GM19452 (cell line): ENCODE results near the gene DYNLT2B.
"Not testable (repeated sequence)": the region's sequence is repeated elsewhere in the genome, so short reads cannot be mapped to it uniquely, and the experiment has no call there.

Source experiments
- ATAC-seq: cut with Tn5 transposase; IDR thresholded peaks from one replicate; pipeline ENCODE4 v1.9.1; 2021; ENCODE audit not compliant: unreplicated experiment

Gene DYNLT2B

GRCh38 chr3:196317687-196318467 is at the start of gene DYNLT2B:
Gene DYNLT2B, minus strand, starts transcription at chr3:196318240. Its CDS starts 88 bp downstream, at chr3:196318152.
- peak; percentile 88 for ATAC-seq

GRCh38 chr3:196365736-196366135 is 47.7 kb upstream of the DYNLT2B start:
- no peak for ATAC-seq

- no peak for ATAC-seq
Observed at GRCh38 chr3:196360586-196360985, 42.5 kb upstream of the DYNLT2B start.

- ATAC-seq: not testable (repeated sequence)
Observed at GRCh38 chr3:196358540-196358939, 40.5 kb upstream of the DYNLT2B start.

GRCh38 chr3:196357905-196358304 is 39.9 kb upstream of the DYNLT2B start:
- no peak for ATAC-seq

- no peak for ATAC-seq
Observed at GRCh38 chr3:196356556-196356955, 38.5 kb upstream of the DYNLT2B start.

GRCh38 chr3:196355668-196356067 is 37.6 kb upstream of the DYNLT2B start:
- no peak for ATAC-seq

GRCh38 chr3:196354132-196354531 is 36.1 kb upstream of the DYNLT2B start:
- no peak for ATAC-seq

- no peak for ATAC-seq
Observed at GRCh38 chr3:196351541-196351940, 33.5 kb upstream of the DYNLT2B start.

- no peak for ATAC-seq
Observed at GRCh38 chr3:196350067-196350466, 32.0 kb upstream of the DYNLT2B start.

- ATAC-seq: no peak
Observed at GRCh38 chr3:196348698-196349097, 30.7 kb upstream of the DYNLT2B start.

GRCh38 chr3:196344663-196345062 is 26.6 kb upstream of the DYNLT2B start:
- no peak for ATAC-seq

GRCh38 chr3:196343917-196344316 is 25.9 kb upstream of the DYNLT2B start:
- not testable (repeated sequence) for ATAC-seq

- ATAC-seq: no peak
Observed at GRCh38 chr3:196341137-196341536, 23.1 kb upstream of the DYNLT2B start.

GRCh38 chr3:196340466-196340865 is 22.4 kb upstream of the DYNLT2B start:
- ATAC-seq: no peak

GRCh38 chr3:196339493-196340254 is 21.6 kb upstream of the DYNLT2B start:
- ATAC-seq: no peak

GRCh38 chr3:196339044-196339443 is 21.0 kb upstream of the DYNLT2B start:
- no peak for ATAC-seq

GRCh38 chr3:196336319-196337145 is 18.5 kb upstream of the DYNLT2B start:
- no peak for ATAC-seq

- ATAC-seq: no peak
Observed at GRCh38 chr3:196335503-196335948, 17.5 kb upstream of the DYNLT2B start.

GRCh38 chr3:196334982-196335381 is 16.9 kb upstream of the DYNLT2B start:
- no peak for ATAC-seq

GRCh38 chr3:196332168-196332567 is 14.1 kb upstream of the DYNLT2B start:
- ATAC-seq: no peak
